Gastrocnemius medialis (tissue), 4 donors: Measurements from ENCODE around the gene ATP6V0E2.

Source experiments
- POLR2A ChIP-seq, 2 donors: fragments of 450-650 bp; IDR thresholded peaks; one replicate each; pipeline ENCODE4 v1.6.1; 2017; ENCODE audit warnings: antibody characterized with exemption in 2 of 2, mild to moderate bottlenecking in 2 of 2, moderate library complexity in 2 of 2
- TF ChIP-seq, protein P1 (sequence below), 5 experiments: fragments of 450-650 bp in 3 of 5; fragments of 200-600 bp in 2 of 5; sonication (generic) in 2 of 5; IDR thresholded peaks in 4 of 5; conservative IDR thresholded peaks in 1 of 5; 1 replicate in 4 of 5; 2 replicates in 1 of 5; pipeline ENCODE4 v1.5.1; 2016 to 2019; ENCODE audit warnings: antibody characterized with exemption in 5 of 5, mild to moderate bottlenecking in 3 of 5, moderate library complexity in 3 of 5

DNA sequence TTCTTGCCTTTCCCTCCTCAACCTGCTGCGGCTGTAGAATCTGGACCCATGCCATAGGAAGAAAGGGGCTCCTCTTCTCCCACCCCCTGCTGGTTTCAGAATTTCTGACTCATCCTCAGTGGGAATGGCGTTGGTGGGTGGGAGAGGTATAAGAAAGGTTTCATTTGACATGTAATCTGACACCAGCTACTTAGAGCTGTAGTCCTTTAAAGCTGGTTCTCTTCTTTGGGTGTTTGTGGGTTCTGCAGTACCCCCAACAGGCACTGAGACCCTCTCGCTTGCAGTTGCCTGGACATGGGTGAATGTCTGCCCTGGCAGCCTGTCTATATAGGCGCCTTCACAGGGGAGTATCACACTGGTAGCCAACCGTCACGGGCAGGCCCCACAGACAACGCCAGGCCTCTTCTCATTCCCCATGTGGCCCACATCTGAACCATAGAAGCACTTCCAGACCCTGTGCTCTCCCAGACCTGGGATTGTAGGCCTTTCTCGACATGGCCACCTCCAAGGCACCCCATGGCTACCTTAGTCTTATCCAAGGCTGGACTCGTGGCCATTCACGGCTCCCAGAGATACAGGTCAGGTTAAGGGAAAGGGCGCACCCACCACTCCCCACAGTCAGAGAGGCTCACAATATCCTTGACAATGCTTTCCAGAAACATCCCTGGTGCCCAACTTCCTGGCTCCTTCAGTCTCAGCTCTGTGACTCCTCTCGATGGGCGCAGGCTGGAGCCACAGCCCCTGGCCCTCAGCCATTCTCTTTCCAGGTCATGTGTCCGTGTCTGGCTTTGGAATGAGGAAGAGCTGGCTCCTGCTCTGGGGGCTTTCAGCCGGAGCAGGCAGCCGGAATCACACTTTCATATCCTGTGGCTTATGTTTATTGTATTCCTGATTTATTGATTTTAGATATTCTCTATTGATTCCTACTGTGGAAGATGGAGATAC is 18.1 kb upstream of the ATP6V0E2 start:
- TF ChIP-seq, protein P1, sequence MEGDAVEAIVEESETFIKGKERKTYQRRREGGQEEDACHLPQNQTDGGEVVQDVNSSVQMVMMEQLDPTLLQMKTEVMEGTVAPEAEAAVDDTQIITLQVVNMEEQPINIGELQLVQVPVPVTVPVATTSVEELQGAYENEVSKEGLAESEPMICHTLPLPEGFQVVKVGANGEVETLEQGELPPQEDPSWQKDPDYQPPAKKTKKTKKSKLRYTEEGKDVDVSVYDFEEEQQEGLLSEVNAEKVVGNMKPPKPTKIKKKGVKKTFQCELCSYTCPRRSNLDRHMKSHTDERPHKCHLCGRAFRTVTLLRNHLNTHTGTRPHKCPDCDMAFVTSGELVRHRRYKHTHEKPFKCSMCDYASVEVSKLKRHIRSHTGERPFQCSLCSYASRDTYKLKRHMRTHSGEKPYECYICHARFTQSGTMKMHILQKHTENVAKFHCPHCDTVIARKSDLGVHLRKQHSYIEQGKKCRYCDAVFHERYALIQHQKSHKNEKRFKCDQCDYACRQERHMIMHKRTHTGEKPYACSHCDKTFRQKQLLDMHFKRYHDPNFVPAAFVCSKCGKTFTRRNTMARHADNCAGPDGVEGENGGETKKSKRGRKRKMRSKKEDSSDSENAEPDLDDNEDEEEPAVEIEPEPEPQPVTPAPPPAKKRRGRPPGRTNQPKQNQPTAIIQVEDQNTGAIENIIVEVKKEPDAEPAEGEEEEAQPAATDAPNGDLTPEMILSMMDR (IDR thresholded peaks at IDR 0.05 in 4 of 5, conservative IDR thresholded peaks at IDR 0.05 in 1 of 5) = no peak
- no peak for TF ChIP-seq POLR2A (IDR thresholded peaks at IDR 0.05)
